Effector memory CD4-positive, alpha-beta T cell (primary cell): Measurements from ENCODE around the gene TNNI3K.

Experiments used
- DNase-seq, 3 donors: peaks; one replicate each; pipeline ENCODE4 v3.0.0-alpha.2; 2020
- H3K27ac ChIP-seq: 2 replicates; pipeline ENCODE4 v1.7.0; 2013; ENCODE audit warnings: mild to moderate bottlenecking, low read length, moderate library complexity; ENCODE audit not compliant: insufficient read depth, poor library complexity, severe bottlenecking
- H3K27me3 ChIP-seq: replicated peaks from 2 replicates; pipeline ENCODE4 v1.7.0; 2013; ENCODE audit warnings: mild to moderate bottlenecking, low read length; ENCODE audit not compliant: insufficient read depth, control insufficient read depth, poor library complexity, severe bottlenecking
- H3K36me3 ChIP-seq: 2 replicates; pipeline ENCODE4 v1.7.0; 2013; ENCODE audit warnings: mild to moderate bottlenecking, low read length, moderate library complexity; ENCODE audit not compliant: control insufficient read depth, insufficient read depth
- H3K4me1 ChIP-seq: 2 replicates; pipeline ENCODE4 v1.7.0; 2013; ENCODE audit warnings: low read length, mild to moderate bottlenecking; ENCODE audit not compliant: control insufficient read depth, insufficient read depth, poor library complexity, severe bottlenecking
- H3K4me3 ChIP-seq: 2 replicates; pipeline ENCODE4 v1.7.0; 2013; ENCODE audit warnings: low read length, low read depth, mild to moderate bottlenecking; ENCODE audit not compliant: insufficient read depth, poor library complexity, severe bottlenecking
- H3K9me3 ChIP-seq: 2 replicates; pipeline ENCODE4 v1.7.0; 2013; ENCODE audit warnings: mild to moderate bottlenecking, low read length, moderate library complexity; ENCODE audit not compliant: control insufficient read depth

TNNI3K gene

GRCh38 chr1:74523873-74524480 is 288.8 kb downstream of the TNNI3K start:
- Histone ChIP-seq H3K27me3 (peaks cover 3% of the 10 kb centered on the region), H3K27ac (no peak overlapping the region), H3K36me3 (no peaks in the 10 kb centered on the region), H3K4me3 (no peak overlapping the region), H3K4me1 (no peaks in the 10 kb centered on the region), H3K9me3 (no peaks in the 10 kb centered on the region)
- no peak for DNase-seq

- Histone ChIP-seq H3K4me1 (no peaks in the 10 kb centered on the region), H3K36me3 (no peaks in the 10 kb centered on the region), H3K27ac (no peak overlapping the region), H3K27me3 (peaks cover 3% of the 10 kb centered on the region), H3K4me3 (no peak overlapping the region), H3K9me3 (no peaks in the 10 kb centered on the region)
- DNase-seq, result no peak
These were observed 291.5 kb downstream of the TNNI3K start for GRCh38 chr1:74526708-74527107.

GRCh38 chr1:74528123-74528522 is 292.9 kb downstream of the TNNI3K start:
- Histone ChIP-seq H3K27ac (no peak overlapping the region), H3K4me3 (no peak overlapping the region), H3K9me3 (no peaks in the 10 kb centered on the region), H3K4me1 (no peaks in the 10 kb centered on the region), H3K27me3 (peaks cover 3% of the 10 kb centered on the region), H3K36me3 (no peaks in the 10 kb centered on the region)
- DNase-seq, result no peak

DNA sequence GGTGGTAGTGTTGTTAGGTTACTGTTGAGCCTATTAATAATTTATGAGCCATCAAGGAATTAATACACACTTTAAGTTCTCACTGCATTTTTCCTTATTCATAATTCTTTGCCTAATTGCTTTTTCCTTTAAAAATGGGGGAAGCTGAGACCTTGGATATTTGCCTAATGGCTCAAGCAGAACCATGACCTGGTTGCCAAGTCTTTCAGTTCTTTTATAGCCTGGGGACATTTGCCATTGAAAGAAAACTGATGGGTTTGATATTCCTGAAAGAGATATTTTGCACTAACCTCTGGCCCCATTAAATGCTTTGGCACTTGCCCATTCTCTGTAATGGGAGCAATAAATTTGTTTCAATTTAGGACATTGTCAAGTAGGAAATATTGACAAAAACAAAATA is 295.7 kb downstream of the TNNI3K start:
- Histone ChIP-seq H3K4me1 (no peaks in the 10 kb centered on the region), H3K4me3 (no peak overlapping the region), H3K9me3 (no peaks in the 10 kb centered on the region), H3K36me3 (no peaks in the 10 kb centered on the region), H3K27ac (no peak overlapping the region), H3K27me3 (no peaks in the 10 kb centered on the region)
- DNase-seq, result no peak

GRCh38 chr1:74531796-74532195 is 296.6 kb downstream of the TNNI3K start:
- H3K9me3 ChIP-seq, result no peaks in the 10 kb centered on the region
- H3K4me1 ChIP-seq, result no peaks in the 10 kb centered on the region
- DNase-seq, result no peak
- no peaks in the 10 kb centered on the region for H3K27me3 ChIP-seq
- H3K36me3 ChIP-seq, result no peaks in the 10 kb centered on the region
- H3K27ac ChIP-seq, result no peak overlapping the region
- H3K4me3 ChIP-seq, result no peak overlapping the region

DNA sequence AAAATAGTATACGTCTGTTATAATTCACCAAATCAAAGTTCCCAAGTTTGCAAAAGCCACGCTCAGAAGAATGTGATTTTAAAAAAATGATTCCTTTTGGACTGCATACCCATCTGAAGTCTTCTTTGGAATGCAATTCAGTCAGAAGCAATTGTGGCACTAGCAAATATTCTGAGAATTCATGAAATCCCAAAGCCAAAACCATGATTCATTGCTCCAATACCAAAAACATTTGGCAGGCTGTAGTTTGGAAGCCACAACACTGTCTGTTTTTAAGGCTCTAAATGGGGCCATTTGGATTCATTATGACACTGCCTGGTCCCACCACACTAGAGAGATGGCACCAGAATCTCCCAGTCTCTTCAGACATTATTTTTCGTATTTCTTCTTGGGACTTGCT is 299.1 kb downstream of the TNNI3K start:
- H3K27ac ChIP-seq, result no peak overlapping the region
- no peaks in the 10 kb centered on the region for H3K27me3 ChIP-seq
- H3K36me3 ChIP-seq, result no peaks in the 10 kb centered on the region
- no peak overlapping the region for H3K4me3 ChIP-seq
- H3K9me3 ChIP-seq, result no peaks in the 10 kb centered on the region
- no peaks in the 10 kb centered on the region for H3K4me1 ChIP-seq
- DNase-seq, result no peak

DNA sequence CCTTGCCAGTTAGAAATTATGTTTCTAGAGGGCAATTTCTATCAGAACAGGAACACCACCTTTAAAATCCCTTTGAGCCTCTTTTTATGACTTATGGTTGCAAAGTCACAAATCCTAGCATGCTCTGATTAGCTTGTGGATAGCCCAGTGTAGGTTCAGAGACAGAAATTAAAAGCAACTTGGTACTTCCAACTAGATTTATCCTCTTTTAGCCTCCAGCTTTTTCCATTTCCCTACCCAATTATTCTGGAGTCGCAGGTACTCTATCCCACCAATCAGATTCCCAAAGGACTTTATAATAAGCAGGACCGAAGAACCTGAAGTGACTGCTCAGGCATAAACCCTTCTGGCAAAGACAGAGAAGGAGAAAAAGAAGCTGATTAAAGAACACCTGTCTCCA is 310.6 kb downstream of the TNNI3K start:
- Histone ChIP-seq H3K9me3 (no peaks in the 10 kb centered on the region), H3K36me3 (no peaks in the 10 kb centered on the region), H3K4me1 (no peaks in the 10 kb centered on the region), H3K4me3 (no peak overlapping the region), H3K27me3 (no peaks in the 10 kb centered on the region), H3K27ac (no peak overlapping the region)
- DNase-seq, result no peak

DNA sequence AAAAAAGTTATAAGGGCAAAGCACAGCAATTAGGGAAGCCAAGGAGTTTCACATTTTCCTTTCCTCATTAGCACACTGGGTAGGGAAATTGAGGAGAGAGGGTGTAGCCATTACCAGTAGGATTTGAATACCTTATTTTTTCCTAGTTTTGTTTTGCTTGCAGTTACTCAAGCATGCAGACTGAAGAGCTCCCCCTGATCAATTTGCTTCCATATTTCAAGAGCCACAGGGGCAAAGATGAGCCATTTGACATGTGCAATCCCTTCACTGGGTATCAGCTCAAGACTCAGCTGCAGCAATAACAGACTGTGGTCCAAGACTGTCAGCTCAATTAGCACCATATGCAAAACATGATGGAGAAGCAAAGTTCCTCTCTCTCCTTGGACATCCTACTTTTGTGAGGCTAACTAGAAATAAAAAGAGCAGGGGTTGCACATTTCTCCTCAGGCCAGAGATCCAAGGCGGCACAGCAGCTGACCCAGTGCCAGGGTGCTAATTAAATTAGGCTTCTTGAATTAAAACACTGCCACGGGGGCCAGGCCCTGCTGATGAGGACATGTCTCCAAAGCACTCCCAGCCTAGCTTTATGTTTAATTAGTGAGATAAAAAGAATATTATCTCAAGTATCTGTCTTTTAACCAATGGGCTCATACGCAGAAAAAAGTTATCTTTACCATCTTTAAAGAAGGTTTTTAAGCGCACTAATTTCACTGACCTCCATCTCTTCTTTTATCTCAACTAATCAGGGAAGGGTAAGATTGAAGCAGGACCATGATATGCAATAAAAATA is 314.0 kb downstream of the TNNI3K start:
- Histone ChIP-seq H3K27me3 (no peaks in the 10 kb centered on the region), H3K36me3 (no peaks in the 10 kb centered on the region)

GRCh38 chr1:74549932-74550331 is 314.7 kb downstream of the TNNI3K start:
- Histone ChIP-seq H3K27me3 (no peaks in the 10 kb centered on the region), H3K4me3 (no peak overlapping the region), H3K36me3 (no peaks in the 10 kb centered on the region), H3K27ac (no peak overlapping the region), H3K9me3 (no peaks in the 10 kb centered on the region), H3K4me1 (no peaks in the 10 kb centered on the region)
- DNase-seq, result no peak

More for the DNA sequence above, 314.0 kb downstream of the TNNI3K start:
- no peak for DNase-seq
- Histone ChIP-seq H3K4me1 (no peaks in the 10 kb centered on the region), H3K9me3 (no peaks in the 10 kb centered on the region), H3K27ac (no peak overlapping the region), H3K4me3 (no peak overlapping the region)

- H3K4me3 ChIP-seq, result no peak overlapping the region
- no peaks in the 10 kb centered on the region for H3K27me3 ChIP-seq
- H3K4me1 ChIP-seq, result no peaks in the 10 kb centered on the region
- no peaks in the 10 kb centered on the region for H3K9me3 ChIP-seq
- H3K27ac ChIP-seq, result no peak overlapping the region
- no peaks in the 10 kb centered on the region for H3K36me3 ChIP-seq
- no peak for DNase-seq
These were observed 335.8 kb downstream of the TNNI3K start for GRCh38 chr1:74570797-74571492.
